ENCODE measurements around the gene CD46.
A peak's percentile ranks its signal among the peaks of the same experiment; 100 is the strongest.
"Not testable (repeated sequence)": the region's sequence is repeated elsewhere in the genome, so short reads cannot be mapped to it uniquely, and the experiment has no call there.

CD46 gene

DNA sequence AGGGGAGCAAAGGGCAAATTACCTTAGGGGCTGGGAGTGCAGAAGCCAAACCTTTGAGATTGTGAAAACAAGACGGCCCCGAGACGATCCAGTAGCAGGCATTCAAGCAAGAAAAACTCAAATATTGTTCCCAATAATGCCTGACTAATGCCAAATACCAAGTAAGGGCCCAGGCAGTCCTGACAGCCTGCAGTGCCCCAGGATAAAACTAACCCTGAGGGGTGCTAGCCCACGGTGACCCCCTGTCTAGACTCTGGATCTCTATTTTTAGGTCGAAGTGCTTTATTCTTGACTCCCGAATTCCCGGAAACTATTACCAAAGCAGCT, 428 bp upstream of the CD46 start:
- H2AFZ ChIP-seq (ENCODE audit: low read length, unreplicated experiment): peak overlapping the region; percentile 82
- peak overlapping the region; percentile 57 for H3K27ac ChIP-seq (ENCODE audit: low read depth, low read length)
- H3K79me2 ChIP-seq (ENCODE audit: control insufficient read depth, insufficient read depth, low read length, unreplicated experiment): peaks cover 42% of the 10 kb centered on the region
- peak overlapping the region; percentile 82 for H3K4me3 ChIP-seq (ENCODE audit: low read depth, low read length)
- H3K36me3 ChIP-seq (ENCODE audit: insufficient read depth, low read length); H3K27me3 ChIP-seq (ENCODE audit: insufficient read depth, low read length): not testable (repeated sequence)
- H3K4me1 ChIP-seq (ENCODE audit: control insufficient read depth, insufficient read depth, low read length, unreplicated experiment): peaks cover 29% of the 10 kb centered on the region

DNA sequence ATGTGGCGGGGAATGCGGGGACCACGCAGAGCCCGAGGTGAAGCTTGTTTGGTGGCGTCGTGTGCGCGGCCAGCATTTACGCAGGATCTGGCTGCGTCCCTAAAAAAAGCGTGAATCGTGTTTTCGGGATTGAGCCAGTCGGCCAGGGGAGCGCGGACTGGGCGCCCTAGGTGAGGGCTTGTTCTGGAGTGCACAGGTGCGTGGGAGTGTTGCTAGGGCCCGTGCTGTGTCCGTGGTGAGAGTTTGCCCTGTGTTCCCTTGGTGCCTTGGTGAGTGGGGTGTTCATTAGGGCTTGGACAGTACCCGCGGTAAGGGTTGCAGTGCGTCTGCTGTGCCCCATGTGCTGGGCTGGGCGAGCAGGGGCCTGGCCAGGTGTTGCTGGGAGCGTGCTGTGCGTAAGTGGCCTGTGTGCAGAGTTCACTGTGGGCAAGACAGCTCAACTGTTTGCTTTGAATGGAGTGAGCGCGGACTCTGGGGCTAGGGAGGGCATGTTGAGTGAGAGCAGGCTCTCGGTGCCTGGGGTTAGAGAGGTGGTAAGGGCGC, 673 bp downstream of the CD46 start:
- Histone ChIP-seq H2AFZ (ENCODE audit: low read length, unreplicated experiment) (peak overlapping the region; percentile 91), H3K27me3 (ENCODE audit: insufficient read depth, low read length) (no peaks in the 10 kb centered on the region), H3K27ac (ENCODE audit: low read depth, low read length) (peak overlapping the region; percentile 52), H3K36me3 (ENCODE audit: insufficient read depth, low read length) (peaks cover 7% of the 10 kb centered on the region; the same call in 1 of the 2 replicates), H3K79me2 (ENCODE audit: control insufficient read depth, insufficient read depth, low read length, unreplicated experiment) (peaks cover 43% of the 10 kb centered on the region), H3K4me3 (ENCODE audit: low read depth, low read length) (peak overlapping the region; percentile 82), H3K4me1 (ENCODE audit: control insufficient read depth, insufficient read depth, low read length, unreplicated experiment) (peaks cover 27% of the 10 kb centered on the region)

DNA sequence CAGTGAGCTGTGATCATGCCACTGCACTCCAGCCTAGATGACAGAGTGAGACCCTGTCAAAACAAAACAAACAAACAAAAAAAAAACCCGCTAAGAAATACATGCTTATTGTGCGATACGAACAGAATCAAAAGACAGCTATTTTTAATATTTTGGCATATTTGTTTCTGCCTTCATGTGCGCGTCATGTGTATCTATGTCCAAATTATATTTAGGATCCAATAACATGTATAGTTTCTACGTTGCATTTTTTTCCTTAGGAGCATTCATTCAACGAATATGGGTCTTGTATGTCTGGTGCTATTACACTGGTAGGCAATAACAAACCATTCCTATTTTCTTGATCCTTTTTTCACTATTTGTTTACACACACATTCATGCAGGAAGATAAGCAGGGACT, 1.8 kb downstream of the CD46 start:
- Histone ChIP-seq H3K4me3 (ENCODE audit: low read depth, low read length) (peak overlapping the region; percentile 82), H2AFZ (ENCODE audit: low read length, unreplicated experiment) (no peak overlapping the region), H3K79me2 (ENCODE audit: control insufficient read depth, insufficient read depth, low read length, unreplicated experiment) (peaks cover 43% of the 10 kb centered on the region), H3K27me3 (ENCODE audit: insufficient read depth, low read length) (no peaks in the 10 kb centered on the region), H3K36me3 (ENCODE audit: insufficient read depth, low read length) (peaks cover 17% of the 10 kb centered on the region), H3K27ac (ENCODE audit: low read depth, low read length) (no peak overlapping the region), H3K4me1 (ENCODE audit: control insufficient read depth, insufficient read depth, low read length, unreplicated experiment) (peaks cover 27% of the 10 kb centered on the region)

DNA sequence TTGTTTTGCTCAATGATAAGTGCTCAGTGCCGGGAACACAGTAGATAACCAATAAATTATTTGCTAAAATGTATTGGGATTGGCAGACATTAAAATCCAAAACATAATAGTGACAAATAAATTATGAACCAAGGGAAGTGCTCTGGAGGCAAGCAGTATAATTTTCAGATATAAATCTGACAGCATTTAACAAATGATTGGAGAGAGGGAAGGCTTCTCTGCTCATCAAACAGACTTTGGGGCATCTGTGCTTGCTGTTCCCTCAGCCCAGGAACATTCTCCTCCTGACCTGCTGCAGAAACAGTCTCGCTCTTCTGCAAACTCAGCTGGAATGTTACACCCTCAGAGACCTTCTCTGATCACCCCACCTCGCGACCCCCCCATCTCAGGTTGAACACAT, 2.2 kb downstream of the CD46 start:
- no peak overlapping the region for H3K27ac ChIP-seq (ENCODE audit: low read depth, low read length)
- H3K4me3 ChIP-seq (ENCODE audit: low read depth, low read length): no peak overlapping the region; the same call in 1 of the 2 replicates
- H3K27me3 ChIP-seq (ENCODE audit: insufficient read depth, low read length): no peaks in the 10 kb centered on the region
- no peak overlapping the region for H2AFZ ChIP-seq (ENCODE audit: low read length, unreplicated experiment)
- peaks cover 43% of the 10 kb centered on the region for H3K79me2 ChIP-seq (ENCODE audit: control insufficient read depth, insufficient read depth, low read length, unreplicated experiment)
- peaks cover 27% of the 10 kb centered on the region for H3K4me1 ChIP-seq (ENCODE audit: control insufficient read depth, insufficient read depth, low read length, unreplicated experiment)
- H3K36me3 ChIP-seq (ENCODE audit: insufficient read depth, low read length): peaks cover 20% of the 10 kb centered on the region

DNA sequence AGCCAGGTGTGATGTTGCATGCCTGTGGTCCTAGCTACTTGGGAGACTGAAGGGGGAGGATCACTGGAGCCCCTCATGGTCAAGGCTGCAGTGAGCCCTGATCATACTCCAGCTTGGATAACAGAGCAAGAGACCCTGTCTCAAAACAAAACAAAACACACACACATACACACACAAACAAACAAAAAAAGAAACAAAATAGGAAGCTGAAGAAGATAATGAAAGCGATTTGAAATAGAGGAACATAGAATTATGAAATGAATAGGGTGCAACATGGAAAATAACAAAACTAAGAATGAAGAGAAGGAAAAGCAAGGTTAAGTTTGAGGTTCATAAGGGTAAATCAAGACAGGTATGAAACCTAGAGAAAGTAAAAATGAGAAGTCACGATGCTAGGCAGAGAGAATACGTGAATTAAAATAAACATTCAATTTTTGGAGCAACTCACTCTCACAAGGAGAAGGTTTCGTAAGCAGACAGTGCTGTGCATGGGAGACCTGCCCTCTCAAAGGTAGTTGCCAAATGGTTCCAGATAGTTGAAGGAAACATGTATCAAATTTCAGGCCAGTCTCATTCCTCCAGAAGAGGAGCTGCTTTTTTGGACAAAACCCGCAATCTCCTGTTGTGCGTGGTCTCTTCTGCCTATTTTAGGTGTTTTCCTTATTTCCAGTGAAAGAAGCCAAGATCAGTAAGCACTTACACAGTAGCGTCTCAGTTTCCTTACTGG, 3.3 kb downstream of the CD46 start:
- Histone ChIP-seq H3K27ac (ENCODE audit: low read depth, low read length) (no peak overlapping the region), H3K36me3 (ENCODE audit: insufficient read depth, low read length) (peaks cover 24% of the 10 kb centered on the region), H3K79me2 (ENCODE audit: control insufficient read depth, insufficient read depth, low read length, unreplicated experiment) (peaks cover 43% of the 10 kb centered on the region), H2AFZ (ENCODE audit: low read length, unreplicated experiment) (no peak overlapping the region), H3K4me3 (ENCODE audit: low read depth, low read length) (no peak overlapping the region), H3K27me3 (ENCODE audit: insufficient read depth, low read length) (no peaks in the 10 kb centered on the region), H3K4me1 (ENCODE audit: control insufficient read depth, insufficient read depth, low read length, unreplicated experiment) (peaks cover 26% of the 10 kb centered on the region)

GRCh38 chr1:207755846-207756693, 4.2 kb downstream of the CD46 start:
- Histone ChIP-seq H3K4me3 (ENCODE audit: low read depth, low read length) (no peak overlapping the region), H3K27ac (ENCODE audit: low read depth, low read length) (no peak overlapping the region), H3K36me3 (ENCODE audit: insufficient read depth, low read length) (peaks cover 29% of the 10 kb centered on the region), H3K4me1 (ENCODE audit: control insufficient read depth, insufficient read depth, low read length, unreplicated experiment) (peaks cover 17% of the 10 kb centered on the region), H3K27me3 (ENCODE audit: insufficient read depth, low read length) (no peaks in the 10 kb centered on the region), H3K79me2 (ENCODE audit: control insufficient read depth, insufficient read depth, low read length, unreplicated experiment) (peaks cover 43% of the 10 kb centered on the region), H2AFZ (ENCODE audit: low read length, unreplicated experiment) (no peak overlapping the region)

- Histone ChIP-seq H3K36me3 (ENCODE audit: insufficient read depth, low read length) (peaks cover 62% of the 10 kb centered on the region), H3K4me1 (ENCODE audit: control insufficient read depth, insufficient read depth, low read length, unreplicated experiment) (no peaks in the 10 kb centered on the region)
Measured at GRCh38 chr1:207762622-207763021, 10.8 kb downstream of the CD46 start.

DNA sequence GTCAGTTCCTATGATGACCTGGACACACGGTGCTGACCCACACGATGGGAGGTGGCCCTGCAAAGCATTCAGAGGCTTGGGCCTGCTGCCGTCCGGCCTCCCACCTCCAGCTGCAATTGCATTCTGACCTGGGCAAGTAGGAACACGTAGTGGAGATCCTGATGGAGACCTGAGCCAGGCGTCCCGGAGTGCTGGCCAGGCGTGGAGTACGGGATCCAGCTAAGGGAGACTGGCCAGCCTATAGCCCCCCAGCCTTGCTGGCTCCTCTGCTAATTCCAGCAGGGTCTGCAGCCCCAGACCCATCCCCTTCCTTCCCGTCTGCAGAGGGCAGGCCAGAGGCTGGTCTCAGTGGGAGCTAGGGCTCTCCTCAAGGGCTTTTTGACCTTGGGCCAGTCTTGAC, 11.2 kb downstream of the CD46 start:
- Histone ChIP-seq H3K36me3 (ENCODE audit: insufficient read depth, low read length) (peaks cover 58% of the 10 kb centered on the region), H3K27ac (ENCODE audit: low read depth, low read length) (no peak overlapping the region), H3K79me2 (ENCODE audit: control insufficient read depth, insufficient read depth, low read length, unreplicated experiment) (no peaks in the 10 kb centered on the region), H3K4me1 (ENCODE audit: control insufficient read depth, insufficient read depth, low read length, unreplicated experiment) (no peaks in the 10 kb centered on the region), H2AFZ (ENCODE audit: low read length, unreplicated experiment) (no peak overlapping the region), H3K4me3 (ENCODE audit: low read depth, low read length) (no peak overlapping the region), H3K27me3 (ENCODE audit: insufficient read depth, low read length) (no peaks in the 10 kb centered on the region)

More at GRCh38 chr1:207762622-207763021, 10.8 kb downstream of the CD46 start:
- H3K79me2 ChIP-seq (ENCODE audit: control insufficient read depth, insufficient read depth, low read length, unreplicated experiment): no peaks in the 10 kb centered on the region
- H3K27me3 ChIP-seq (ENCODE audit: insufficient read depth, low read length): no peaks in the 10 kb centered on the region
- H2AFZ ChIP-seq (ENCODE audit: low read length, unreplicated experiment): no peak overlapping the region
- H3K4me3 ChIP-seq (ENCODE audit: low read depth, low read length): no peak overlapping the region
- no peak overlapping the region for H3K27ac ChIP-seq (ENCODE audit: low read depth, low read length)

DNA sequence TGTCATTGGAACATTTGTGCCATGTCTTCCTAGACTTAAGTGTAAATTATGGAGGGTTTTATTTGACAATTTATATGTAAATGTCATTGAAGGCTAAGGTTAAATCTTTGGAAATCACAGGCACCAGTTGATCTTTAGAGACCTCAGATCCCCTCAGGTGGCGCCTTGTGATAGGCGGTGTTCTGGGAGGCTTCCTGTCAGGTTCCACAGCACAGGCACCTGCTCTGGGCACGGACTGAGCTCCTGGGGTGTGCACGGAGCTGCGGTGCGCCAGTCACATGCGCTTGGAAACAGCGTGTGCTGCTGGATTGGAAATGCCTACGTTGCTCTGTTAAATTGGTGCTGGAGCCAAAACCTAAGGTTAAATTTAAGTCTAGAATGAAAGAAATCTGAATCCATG, 12.1 kb downstream of the CD46 start:
- no peak overlapping the region for H3K27ac ChIP-seq (ENCODE audit: low read depth, low read length)
- no peak overlapping the region for H3K4me3 ChIP-seq (ENCODE audit: low read depth, low read length)
- no peaks in the 10 kb centered on the region for H3K79me2 ChIP-seq (ENCODE audit: control insufficient read depth, insufficient read depth, low read length, unreplicated experiment)
- H3K36me3 ChIP-seq (ENCODE audit: insufficient read depth, low read length): peaks cover 57% of the 10 kb centered on the region
- no peak overlapping the region for H2AFZ ChIP-seq (ENCODE audit: low read length, unreplicated experiment)
- no peaks in the 10 kb centered on the region for H3K4me1 ChIP-seq (ENCODE audit: control insufficient read depth, insufficient read depth, low read length, unreplicated experiment)
- H3K27me3 ChIP-seq (ENCODE audit: insufficient read depth, low read length): no peaks in the 10 kb centered on the region

- H3K27me3 ChIP-seq (ENCODE audit: insufficient read depth, low read length): no peaks in the 10 kb centered on the region
- H3K27ac ChIP-seq (ENCODE audit: low read depth, low read length): no peak overlapping the region
- no peaks in the 10 kb centered on the region for H3K79me2 ChIP-seq (ENCODE audit: control insufficient read depth, insufficient read depth, low read length, unreplicated experiment)
- H3K4me3 ChIP-seq (ENCODE audit: low read depth, low read length): no peak overlapping the region
- H3K36me3 ChIP-seq (ENCODE audit: insufficient read depth, low read length): peaks cover 52% of the 10 kb centered on the region
- no peaks in the 10 kb centered on the region for H3K4me1 ChIP-seq (ENCODE audit: control insufficient read depth, insufficient read depth, low read length, unreplicated experiment)
- H2AFZ ChIP-seq (ENCODE audit: low read length, unreplicated experiment): no peak overlapping the region
Measured at GRCh38 chr1:207766569-207766968, 14.7 kb downstream of the CD46 start.
